GM18499 (cell line): Measurements from ENCODE around the gene HOTAIR.

Experiments
- ATAC-seq: cut with Tn5 transposase; IDR thresholded peaks from one replicate; pipeline ENCODE4 v1.9.1; 2021; ENCODE audit warnings: moderate number of reproducible peaks; ENCODE audit not compliant: insufficient read depth, unreplicated experiment

Gene HOTAIR

GRCh38 chr12:54011665-54012532 is 37.1 kb upstream of the HOTAIR start:
- no peak for ATAC-seq

GRCh38 chr12:54010972-54011664 is 36.4 kb upstream of the HOTAIR start:
- no peak for ATAC-seq

- no peak for ATAC-seq
Observed at GRCh38 chr12:54010053-54010971, 35.6 kb upstream of the HOTAIR start.

- no peak for ATAC-seq
Observed at GRCh38 chr12:54009171-54010052, 34.7 kb upstream of the HOTAIR start.

GRCh38 chr12:54008260-54008552 is 33.5 kb upstream of the HOTAIR start:
- ATAC-seq, result no peak

GRCh38 chr12:54007538-54008259 is 32.9 kb upstream of the HOTAIR start:
- ATAC-seq, result no peak

- ATAC-seq, result no peak
Observed at GRCh38 chr12:54006559-54007220, 31.9 kb upstream of the HOTAIR start.

GRCh38 chr12:54005853-54006558 is 31.3 kb upstream of the HOTAIR start:
- ATAC-seq, result no peak

GRCh38 chr12:54005531-54005852 is 30.7 kb upstream of the HOTAIR start:
- ATAC-seq, result no peak

GRCh38 chr12:54004841-54005530 is 30.2 kb upstream of the HOTAIR start:
- ATAC-seq, result no peak

- ATAC-seq, result no peak
Observed at GRCh38 chr12:54004063-54004840, 29.5 kb upstream of the HOTAIR start.

GRCh38 chr12:54003625-54004024 is 28.9 kb upstream of the HOTAIR start:
- ATAC-seq, result no peak

GRCh38 chr12:54002915-54003389 is 28.2 kb upstream of the HOTAIR start:
- no peak for ATAC-seq

GRCh38 chr12:54002278-54002914 is 27.6 kb upstream of the HOTAIR start:
- ATAC-seq, result no peak

- ATAC-seq, result no peak
Observed at GRCh38 chr12:54001283-54002187, 26.8 kb upstream of the HOTAIR start.
